HEK293T (cell line): Measurements from ENCODE around the gene CDH13.

Experiments used
- CTCF ChIA-PET: fragments of 350-600 bp; formaldehyde crosslinking; extraction: SDS; loops from one replicate; lab custom pipeline; 2021; ENCODE audit warnings: antibody characterized with exemption, inconsistent platforms; lab: Yijun Ruan, JAX
- POLR2A ChIA-PET: fragments of 350-600 bp; formaldehyde crosslinking; extraction: SDS; loops from one replicate; lab custom pipeline; 2020; ENCODE audit warnings: antibody characterized with exemption, inconsistent platforms; lab: Yijun Ruan, JAX
- DNase-seq: peaks from one replicate; pipeline ENCODE4 v3.0.0; 2012; ENCODE audit warnings: mixed read lengths; ENCODE audit errors: extremely low spot score
- ARNT ChIP-seq: fragments of 450-650 bp; IDR thresholded peaks from 2 replicates; pipeline ENCODE4 v1.6.1; 2017; ENCODE audit warnings: mild to moderate bottlenecking
- BHLHE40 ChIP-seq: fragments of 450-650 bp; IDR thresholded peaks from 2 replicates; pipeline ENCODE4 v1.6.1; 2016; ENCODE audit warnings: mild to moderate bottlenecking, moderate library complexity, borderline replicate concordance
- CTBP1 ChIP-seq: fragments of 450-650 bp; IDR thresholded peaks from 2 replicates; pipeline ENCODE4 v1.6.1; 2016; ENCODE audit warnings: borderline replicate concordance
- ELF4 ChIP-seq: fragments of 450-650 bp; IDR thresholded peaks from 2 replicates; pipeline ENCODE4 v1.6.1; 2017; ENCODE audit warnings: antibody characterized with exemption
- FOXA1 ChIP-seq: fragments of 450-650 bp; IDR thresholded peaks from 2 replicates; pipeline ENCODE4 v1.6.1; 2016; ENCODE audit warnings: mild to moderate bottlenecking
- FOXK2 ChIP-seq: fragments of 450-650 bp; IDR thresholded peaks from 2 replicates; pipeline ENCODE4 v1.6.1; 2016; ENCODE audit warnings: mild to moderate bottlenecking
- FOXM1 ChIP-seq: fragments of 450-650 bp; IDR thresholded peaks from 2 replicates; pipeline ENCODE4 v1.6.1; 2017; ENCODE audit warnings: mild to moderate bottlenecking, borderline replicate concordance
- HDGF ChIP-seq: fragments of 450-650 bp; IDR thresholded peaks from 2 replicates; pipeline ENCODE4 v1.6.1; 2017; ENCODE audit warnings: antibody characterized with exemption, borderline replicate concordance
- L3MBTL2 ChIP-seq: fragments of 450-650 bp; conservative IDR thresholded peaks from 2 replicates; pipeline ENCODE4 v1.6.1; 2016; ENCODE audit warnings: mild to moderate bottlenecking
- LEF1 ChIP-seq: fragments of 450-650 bp; IDR thresholded peaks from 2 replicates; pipeline ENCODE4 v1.6.1; 2017; ENCODE audit warnings: mild to moderate bottlenecking, borderline replicate concordance
- NFRKB ChIP-seq: fragments of 450-650 bp; IDR thresholded peaks from 2 replicates; pipeline ENCODE4 v1.6.1; 2016; ENCODE audit warnings: mild to moderate bottlenecking, moderate library complexity
- PKNOX1 ChIP-seq: fragments of 450-650 bp; IDR thresholded peaks from 2 replicates; pipeline ENCODE4 v1.6.1; 2016
- SP1 ChIP-seq: fragments of 450-650 bp; IDR thresholded peaks from 2 replicates; pipeline ENCODE4 v1.6.1; 2017
- SUZ12 ChIP-seq: fragments of 450-650 bp; IDR thresholded peaks from 2 replicates; pipeline ENCODE4 v1.6.1; 2016; ENCODE audit warnings: mild to moderate bottlenecking
- TARDBP ChIP-seq: fragments of 450-650 bp; IDR thresholded peaks from 2 replicates; pipeline ENCODE4 v1.6.1; 2016
- ZNF384 ChIP-seq: fragments of 450-650 bp; IDR thresholded peaks from 2 replicates; pipeline ENCODE4 v1.6.1; 2016

CDH13 gene

GRCh38 chr16:83374979-83375378 lies 748.2 kb downstream of the CDH13 start:
- TF ChIP-seq SP1, result no peak
- ChIA-PET POLR2A (no interaction called here), CTCF (no interaction called here)
- DNase-seq, result no peak

- ChIA-PET POLR2A (no interaction called here), CTCF (no interaction called here)
- no peak for DNase-seq
- no peak for TF ChIP-seq HDGF
- TF ChIP-seq ELF4, result no peak
- TF ChIP-seq LEF1, result no peak
- TF ChIP-seq FOXM1, result no peak
- no peak for TF ChIP-seq ARNT
- no peak for TF ChIP-seq FOXK2
- no peak for TF ChIP-seq PKNOX1
- no peak for TF ChIP-seq SP1
- TF ChIP-seq BHLHE40, result no peak
- TF ChIP-seq SUZ12, result no peak
- no peak for TF ChIP-seq L3MBTL2
- TF ChIP-seq NFRKB, result no peak
Observed at GRCh38 chr16:83389751-83390150, 763.0 kb downstream of the CDH13 start.

GRCh38 chr16:83390759-83391158 lies 764.0 kb downstream of the CDH13 start:
- no peak for DNase-seq

GRCh38 chr16:83392743-83393142 lies 766.0 kb downstream of the CDH13 start:
- TF ChIP-seq L3MBTL2, result no peak
- TF ChIP-seq NFRKB, result no peak
- TF ChIP-seq BHLHE40, result no peak
- TF ChIP-seq TARDBP, result no peak
- TF ChIP-seq ELF4, result no peak
- no peak for TF ChIP-seq HDGF
- TF ChIP-seq ARNT, result no peak
- no peak for TF ChIP-seq FOXA1
- no peak for TF ChIP-seq CTBP1
- no peak for TF ChIP-seq SP1
- TF ChIP-seq PKNOX1, result no peak
- no peak for TF ChIP-seq SUZ12
- no peak for TF ChIP-seq ZNF384
- TF ChIP-seq FOXM1, result no peak
- TF ChIP-seq LEF1, result no peak
- TF ChIP-seq FOXK2, result no peak
- no peak for DNase-seq
- POLR2A ChIA-PET, result no interaction called here
- CTCF ChIA-PET, result no interaction called here

More at GRCh38 chr16:83390759-83391158, 764.0 kb downstream of the CDH13 start:
- TF ChIP-seq ZNF384, result no peak
- TF ChIP-seq FOXM1, result no peak
- TF ChIP-seq BHLHE40, result no peak
- no peak for TF ChIP-seq HDGF
- no peak for TF ChIP-seq SUZ12
- TF ChIP-seq L3MBTL2, result no peak
- TF ChIP-seq ELF4, result no peak
- no peak for TF ChIP-seq ARNT
- POLR2A ChIA-PET, result no interaction called here
- CTCF ChIA-PET, result no interaction called here

- ChIA-PET POLR2A (no interaction called here), CTCF (no interaction called here)
- DNase-seq, result no peak
- TF ChIP-seq SUZ12, result no peak
- TF ChIP-seq LEF1, result no peak
- TF ChIP-seq HDGF, result no peak
- TF ChIP-seq FOXA1, result no peak
- TF ChIP-seq BHLHE40, result no peak
- no peak for TF ChIP-seq TARDBP
Observed at GRCh38 chr16:83393196-83393981, 766.6 kb downstream of the CDH13 start.

GRCh38 chr16:83397601-83398291 lies 771.0 kb downstream of the CDH13 start:
- DNase-seq, result no peak
- CTCF ChIA-PET, result no interaction called here
- POLR2A ChIA-PET, result no interaction called here
- no peak for TF ChIP-seq ARNT
- TF ChIP-seq LEF1, result no peak
- TF ChIP-seq PKNOX1, result no peak
- TF ChIP-seq CTBP1, result no peak
- no peak for TF ChIP-seq BHLHE40
- no peak for TF ChIP-seq ZNF384
- no peak for TF ChIP-seq SP1
- no peak for TF ChIP-seq HDGF
- TF ChIP-seq SUZ12, result no peak
- no peak for TF ChIP-seq FOXK2
- TF ChIP-seq ELF4, result no peak
- TF ChIP-seq L3MBTL2, result no peak
